Hindlimb muscle (tissue), 1 donor: ENCODE data around the gene TXNL4A. TPM values are rescaled to one million over a fixed set of nuclear protein-coding genes. Genes with fewer than 3 reads are reported as not detected.

ENCODE experiments used
- DNase-seq: peaks from one replicate; pipeline ENCODE4 v3.0.0-alpha.2; 2013
- polyA plus RNA-seq: library from polyadenylated mRNA; unstranded; fragments of 120-200 nt; gene quantifications from one replicate; pipeline ENCODE4 v1.2.1, GENCODE V29; 2013; ENCODE audit not compliant: insufficient read length

Gene TXNL4A
- polyA plus RNA-seq, 1 donor, result 86.7 TPM

DNA sequence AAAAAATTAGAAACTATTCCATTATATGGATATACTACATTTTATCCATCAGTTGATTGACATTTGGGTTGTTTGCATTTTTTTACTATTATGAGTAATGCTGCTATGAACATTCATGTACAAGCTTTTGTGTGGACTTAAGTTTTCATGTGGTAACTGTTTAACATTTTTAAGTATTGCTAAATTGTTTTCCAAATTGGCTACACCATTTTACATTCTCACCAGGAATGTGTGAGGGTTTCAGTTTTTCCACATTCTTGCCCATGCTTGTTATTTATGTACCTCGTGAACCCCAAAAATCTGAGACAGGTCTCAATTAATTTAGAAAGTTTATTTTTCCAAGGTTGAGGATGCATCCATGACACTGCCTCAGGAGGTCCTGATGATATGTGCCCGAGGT is 3.1 kb upstream of the TXNL4A start:
- DNase-seq, result no peak

DNA sequence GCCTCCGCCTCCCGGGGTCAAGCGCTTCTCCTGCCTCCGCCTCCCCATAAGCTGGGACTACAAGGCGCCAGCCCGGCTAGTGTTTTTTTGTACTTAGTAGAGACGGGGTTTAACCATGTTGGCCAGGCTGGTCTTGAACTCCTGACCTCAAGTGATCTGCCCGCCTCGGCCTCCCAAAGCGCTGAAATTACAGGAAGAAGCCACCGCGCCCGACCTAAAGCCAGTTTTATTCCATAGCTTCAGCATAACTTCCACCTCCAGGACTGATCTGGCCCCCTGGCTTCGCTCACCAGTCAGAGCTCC is 783 bp upstream of the TXNL4A start:
- DNase-seq, result peak; percentile 10

DNA sequence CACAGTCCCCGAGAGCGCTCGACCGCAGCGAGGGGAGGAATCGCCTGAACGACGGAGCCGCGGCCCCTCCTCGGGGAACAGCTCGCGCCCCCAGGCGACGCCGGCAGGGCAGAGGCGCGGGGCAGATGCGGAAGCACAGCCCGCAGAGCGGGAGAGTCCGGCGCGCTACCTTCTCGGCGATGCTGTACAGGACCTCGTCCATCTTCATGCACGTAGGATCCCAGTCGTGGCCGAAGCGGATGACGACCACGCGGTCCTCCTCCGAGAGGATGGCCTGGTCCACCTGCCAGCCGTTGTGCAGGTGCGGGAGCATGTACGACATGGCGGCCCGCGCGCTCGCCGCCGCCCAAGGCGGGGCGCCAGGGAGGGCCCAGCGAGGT is 302 bp downstream of the TXNL4A start:
- DNase-seq, result peak; percentile 66

DNA sequence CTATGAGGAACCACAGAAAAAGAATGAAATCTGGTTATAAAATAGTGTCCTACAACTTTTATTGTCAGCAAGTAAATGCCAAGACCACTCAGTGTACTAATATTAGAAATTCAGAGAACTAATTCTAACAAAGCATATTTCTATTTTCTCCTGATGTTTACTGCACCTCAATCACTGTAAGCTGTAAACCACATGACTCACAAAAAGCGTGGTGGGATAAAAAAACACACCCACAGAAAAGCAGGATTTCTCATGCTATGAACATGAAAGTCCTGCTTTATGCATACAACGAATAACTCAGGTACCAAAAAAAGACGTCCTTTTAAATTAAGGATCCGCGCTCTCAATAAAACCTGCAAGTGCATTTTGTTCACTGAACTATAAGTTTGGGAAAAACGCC is 797 bp downstream of the TXNL4A start:
- DNase-seq, result no peak

DNA sequence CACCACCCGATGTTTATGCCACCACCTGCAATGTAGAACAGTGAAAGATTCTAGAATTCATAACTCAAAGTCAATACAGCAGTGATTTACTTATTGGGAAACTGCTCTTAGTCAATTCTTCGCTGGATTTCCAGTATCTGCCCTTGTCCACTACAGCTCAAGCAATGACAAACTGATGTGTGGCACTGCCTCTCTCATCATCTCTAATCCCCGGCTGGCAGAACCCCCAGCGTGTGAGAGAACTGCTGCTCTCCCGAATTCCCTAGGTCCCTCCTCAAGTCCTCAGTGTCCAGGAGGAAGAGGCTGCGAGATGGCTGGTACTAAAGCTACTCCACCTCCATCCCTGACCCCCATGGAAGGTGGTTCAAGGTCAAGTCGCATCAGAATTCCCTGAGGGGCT is 1.6 kb downstream of the TXNL4A start:
- no peak for DNase-seq

DNA sequence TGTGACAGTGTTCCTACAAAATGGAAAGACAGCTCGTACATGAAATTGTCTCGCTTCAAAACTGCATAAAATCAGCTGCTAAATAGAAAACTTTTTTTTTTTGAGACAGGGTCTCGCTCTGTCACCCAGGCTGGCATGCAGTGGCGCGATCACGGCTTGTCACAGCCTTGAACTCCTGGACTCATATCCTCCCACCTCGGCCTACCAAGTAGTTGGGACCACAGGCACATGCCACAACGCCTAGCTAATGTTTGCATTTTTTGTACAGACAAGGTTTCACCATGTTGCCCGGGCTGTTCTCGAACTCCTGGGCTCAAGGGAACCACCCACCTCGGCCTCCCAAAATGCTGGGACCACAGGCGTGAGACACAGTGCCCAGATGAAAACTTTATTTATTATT is 3.2 kb downstream of the TXNL4A start:
- DNase-seq, result no peak

DNA sequence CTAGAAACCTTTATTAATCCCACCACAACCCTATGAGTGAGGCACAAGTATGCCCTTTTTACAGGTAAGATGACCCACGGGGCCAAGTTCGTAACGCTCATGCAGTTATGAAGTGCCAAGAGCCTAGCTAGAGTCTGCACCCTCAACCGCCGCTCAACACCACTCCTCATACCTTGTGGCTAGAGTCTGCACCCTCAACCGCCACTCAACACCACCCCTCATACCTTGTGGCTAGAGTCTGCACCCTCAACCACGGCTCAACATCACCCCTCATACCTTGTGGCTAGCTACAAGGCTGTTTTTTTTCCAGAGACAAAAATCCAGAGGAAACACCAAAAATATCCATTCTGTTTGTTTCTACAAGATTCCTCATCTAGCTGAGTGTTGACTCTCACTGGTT is 4.6 kb downstream of the TXNL4A start:
- no peak for DNase-seq

DNA sequence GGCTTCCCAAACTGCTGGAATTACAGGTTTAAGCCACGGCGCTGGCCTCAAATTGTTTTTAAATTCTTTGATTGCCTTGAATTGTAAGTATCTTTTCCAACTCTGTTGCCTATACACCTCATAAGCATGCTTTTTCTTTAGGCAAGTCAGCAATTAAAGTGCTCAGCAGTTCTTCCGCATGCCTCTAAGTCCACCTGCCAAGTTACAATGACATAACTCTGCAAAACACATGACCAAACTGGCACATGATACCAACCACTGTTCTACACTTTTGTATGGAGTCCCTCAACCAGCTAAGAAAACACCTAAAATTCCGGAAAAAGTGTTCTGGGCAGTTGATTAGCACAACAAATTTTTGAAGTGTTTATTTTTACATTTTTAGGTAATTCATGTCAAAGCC is 5.1 kb downstream of the TXNL4A start:
- DNase-seq, result no peak

DNA sequence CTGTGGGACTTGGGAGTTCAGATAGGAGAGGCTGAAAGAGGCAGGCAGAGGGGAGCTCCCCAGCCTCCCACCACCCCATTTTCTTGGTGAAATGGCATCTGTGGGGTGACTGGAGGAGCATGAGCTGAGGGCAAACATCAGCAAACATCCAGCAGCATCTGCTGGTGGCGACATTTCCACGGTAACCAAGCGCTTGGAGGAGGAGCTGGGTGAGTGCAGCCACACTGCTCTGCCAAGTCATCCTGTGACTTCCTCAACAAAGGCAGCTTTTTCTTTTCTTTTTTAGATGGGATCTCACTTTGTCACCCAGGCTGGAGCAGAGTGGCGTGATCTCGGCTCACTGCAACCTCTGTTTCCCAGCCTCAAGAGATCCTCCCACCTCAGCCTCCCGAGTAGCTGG is 5.6 kb downstream of the TXNL4A start:
- no peak for DNase-seq

DNA sequence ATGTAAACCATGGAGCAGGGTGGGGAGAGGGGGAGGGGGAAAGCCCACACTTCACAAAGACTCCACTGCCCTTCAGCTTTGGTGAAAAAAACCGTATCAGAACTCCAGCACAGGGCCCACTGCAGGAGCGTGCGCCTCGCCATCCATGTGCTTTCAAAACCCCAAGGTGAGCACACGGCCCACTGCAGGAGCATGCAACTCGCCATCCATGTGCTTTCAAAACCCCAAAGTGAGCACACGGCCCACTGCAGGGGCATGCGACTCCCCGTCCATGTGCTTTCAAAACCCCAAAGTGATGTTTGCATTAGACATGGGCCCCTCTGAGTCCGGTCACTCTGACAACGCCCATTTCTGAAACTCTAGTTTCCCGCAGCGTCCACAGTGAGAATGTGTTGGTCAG is 7.8 kb downstream of the TXNL4A start:
- no peak for DNase-seq

DNA sequence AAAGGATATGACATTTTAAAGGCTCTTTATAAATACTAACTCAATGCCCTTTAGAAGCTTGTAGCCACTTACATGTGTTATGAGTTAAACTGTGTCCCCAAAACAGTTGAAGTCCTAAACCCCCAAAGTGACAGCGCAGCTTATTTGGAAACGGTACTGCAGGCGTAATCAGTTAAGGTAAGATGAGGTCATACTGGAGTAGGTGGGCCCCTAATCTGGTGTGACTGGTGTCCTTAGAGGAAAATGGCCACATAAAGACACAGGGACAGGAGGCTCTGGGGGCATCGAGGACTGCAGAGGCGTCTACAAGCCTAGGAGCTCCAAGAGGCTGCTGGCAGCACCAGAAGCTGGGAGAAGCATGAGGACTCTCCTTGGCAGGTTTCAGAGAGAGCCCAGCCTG is 8.5 kb downstream of the TXNL4A start:
- no peak for DNase-seq

DNA sequence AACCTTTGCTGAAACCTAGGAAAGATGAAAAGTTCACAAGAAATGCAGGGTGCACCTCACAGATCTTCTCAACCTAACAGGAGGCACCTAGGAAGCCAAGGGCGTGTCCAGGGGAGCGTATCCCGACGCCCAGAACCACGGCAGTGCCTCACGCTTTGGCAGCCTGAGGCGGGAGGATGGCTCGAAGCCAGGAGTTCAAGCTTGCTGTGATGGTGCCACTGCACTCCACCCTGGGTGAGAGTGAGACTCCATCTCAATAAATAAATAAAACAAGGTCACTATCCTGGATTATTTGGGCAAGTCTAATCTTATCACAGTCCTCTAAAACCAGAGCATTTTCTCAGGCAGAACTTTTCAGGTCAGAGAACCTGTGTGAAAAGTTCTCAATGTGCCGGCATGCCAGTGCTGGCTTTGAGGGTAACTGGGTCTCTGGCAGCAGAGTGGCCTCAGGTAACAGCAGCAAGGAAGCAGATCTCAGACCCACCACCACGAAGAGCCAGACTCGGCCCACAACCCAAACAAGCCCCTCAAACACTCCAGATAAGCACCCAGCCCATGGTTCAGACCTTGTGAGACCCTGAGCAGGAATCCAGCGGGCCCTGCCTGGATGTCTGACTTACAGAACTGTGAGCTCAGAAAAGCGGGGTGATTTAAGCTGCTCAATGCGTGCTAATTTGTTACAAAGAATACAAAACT is 12.2 kb downstream of the TXNL4A start:
- DNase-seq, result no peak

DNA sequence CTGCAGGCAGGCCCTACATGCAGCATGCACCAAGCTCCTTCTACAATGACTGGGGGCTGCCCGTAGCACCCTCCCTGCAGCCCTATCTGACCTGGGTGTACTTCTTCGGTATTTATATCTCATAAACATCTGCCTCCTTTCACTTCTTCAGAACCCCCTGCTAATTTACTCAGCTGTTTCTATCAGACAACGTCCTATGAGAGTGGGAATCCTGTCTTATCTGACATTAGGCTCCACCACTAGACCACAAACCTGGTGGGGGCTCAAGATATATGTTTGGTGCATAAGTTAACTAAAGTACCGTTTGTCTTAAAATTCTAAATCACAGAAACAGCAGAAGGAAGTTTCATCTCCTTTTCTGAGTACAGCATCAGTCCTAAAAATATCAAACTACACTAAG is 13.3 kb downstream of the TXNL4A start:
- no peak for DNase-seq

DNA sequence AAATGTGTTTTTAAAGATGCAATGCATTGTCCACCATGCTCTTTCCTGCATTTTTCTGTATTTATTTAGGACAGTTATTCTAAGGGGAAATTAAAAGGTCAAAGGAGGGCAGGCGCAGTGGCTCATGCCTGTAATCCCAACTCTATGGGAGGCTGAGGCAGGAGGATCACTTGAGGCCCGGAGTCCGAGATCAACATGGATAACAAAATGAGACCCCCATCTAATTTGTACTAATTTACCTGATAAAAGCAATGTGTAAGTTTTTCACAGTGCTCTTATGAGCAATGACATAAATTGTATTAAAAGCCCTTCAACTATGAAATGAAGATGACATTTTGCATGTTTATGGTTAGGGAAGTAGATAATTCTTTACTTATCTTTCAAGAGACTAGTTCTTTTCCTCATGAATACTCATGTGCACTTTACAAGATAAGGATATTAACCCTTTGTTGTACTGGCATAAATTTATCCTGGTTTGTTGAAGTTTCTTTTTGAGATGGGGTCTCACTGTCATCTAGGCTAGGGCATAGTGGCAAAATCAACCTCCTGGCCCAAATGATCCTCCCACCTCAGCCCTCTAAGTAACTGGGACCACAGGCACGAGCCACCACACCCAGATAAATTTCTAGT is 14.2 kb downstream of the TXNL4A start:
- DNase-seq, result no peak

DNA sequence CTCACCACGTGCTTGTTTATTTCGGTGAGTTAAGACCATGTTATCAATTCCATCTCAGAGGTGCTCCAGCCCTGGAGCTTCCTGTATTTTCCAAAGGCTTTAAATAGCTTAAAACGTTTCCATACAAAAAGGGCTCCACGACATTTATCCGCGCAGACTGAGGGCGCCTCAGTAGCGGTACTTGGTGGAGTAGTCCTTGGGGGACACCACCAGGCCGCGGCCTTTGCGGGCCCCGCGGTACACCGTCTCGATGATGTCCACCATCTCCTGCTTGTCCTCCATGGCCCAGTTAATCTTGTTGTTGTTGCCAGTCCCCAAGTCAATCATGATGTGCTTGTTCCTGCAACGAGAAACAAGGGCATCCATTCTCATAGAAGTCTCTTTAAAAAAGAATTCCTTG is 14.8 kb downstream of the TXNL4A start:
- DNase-seq, result no peak

DNA sequence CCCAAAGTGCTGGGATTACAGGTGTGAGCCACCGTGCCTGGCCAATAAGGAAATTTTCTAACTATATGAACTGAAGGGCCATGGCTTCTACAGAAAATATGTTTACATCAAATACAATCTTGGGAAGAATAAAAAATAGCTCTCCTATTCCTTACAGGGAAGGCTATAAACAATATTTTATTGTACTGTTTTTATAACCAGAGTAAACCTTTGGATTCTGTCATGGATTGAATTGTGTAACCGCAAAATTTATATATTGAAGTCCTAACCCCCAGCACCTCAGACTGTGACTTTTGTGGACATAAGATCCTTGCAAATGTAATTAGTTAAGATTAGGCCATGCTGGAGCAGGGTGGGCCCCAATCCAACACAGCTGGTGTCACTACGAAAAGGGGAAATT is 15.6 kb downstream of the TXNL4A start:
- no peak for DNase-seq

DNA sequence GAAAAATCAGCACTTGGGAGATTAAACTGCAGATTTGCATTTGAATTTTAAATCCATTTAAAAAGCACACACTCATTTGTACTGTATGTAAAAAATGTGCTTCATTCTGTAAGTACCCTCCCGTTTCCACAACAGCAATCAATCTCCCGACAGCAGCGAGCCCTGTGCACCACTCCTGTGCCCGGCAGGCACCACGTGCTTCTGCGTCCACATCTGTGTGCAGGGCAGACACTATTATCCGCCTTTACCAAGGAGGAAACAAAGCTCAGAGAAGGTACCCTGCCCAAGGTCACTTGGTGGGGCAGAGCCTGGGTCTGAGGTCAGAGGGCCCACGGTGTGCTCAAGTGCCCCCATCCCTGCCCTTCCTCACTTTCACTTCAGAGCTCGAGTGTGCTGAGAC is 16.4 kb downstream of the TXNL4A start:
- no peak for DNase-seq

DNA sequence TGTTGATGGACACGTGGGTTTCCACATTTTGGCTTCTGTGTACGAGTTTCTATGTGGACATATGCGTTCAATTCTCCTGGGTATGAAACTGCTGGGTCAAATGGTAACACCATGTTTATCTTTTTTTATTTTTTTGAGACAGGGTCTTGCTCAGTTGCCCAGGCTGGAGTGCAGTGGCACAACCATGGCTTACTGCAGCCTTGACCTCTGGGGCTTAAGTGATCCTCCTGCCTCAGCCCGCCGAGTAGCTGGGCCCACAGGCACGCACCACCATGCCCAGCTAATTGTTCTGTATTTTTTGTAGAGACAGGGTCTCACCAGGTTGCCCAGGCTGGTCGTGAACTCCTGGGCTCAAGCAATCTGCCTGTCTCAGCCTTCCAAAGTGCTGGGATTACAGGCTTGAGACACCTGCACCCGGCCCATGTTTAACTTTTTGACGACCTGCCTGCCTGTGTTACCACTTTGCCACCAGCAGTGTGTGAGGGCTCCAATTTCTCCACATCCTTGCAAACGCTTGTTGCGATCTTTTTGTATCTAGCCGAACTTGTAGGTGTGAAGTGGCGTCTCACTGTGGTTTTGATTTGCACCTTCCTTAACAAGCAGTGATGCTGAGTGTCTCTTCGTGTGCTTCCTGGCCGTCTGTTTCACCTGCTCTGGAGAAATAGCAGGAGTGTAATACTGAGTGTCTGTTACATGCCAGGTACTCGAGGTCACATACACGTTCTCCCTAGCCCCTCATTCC is 17.0 kb downstream of the TXNL4A start:
- no peak for DNase-seq

DNA sequence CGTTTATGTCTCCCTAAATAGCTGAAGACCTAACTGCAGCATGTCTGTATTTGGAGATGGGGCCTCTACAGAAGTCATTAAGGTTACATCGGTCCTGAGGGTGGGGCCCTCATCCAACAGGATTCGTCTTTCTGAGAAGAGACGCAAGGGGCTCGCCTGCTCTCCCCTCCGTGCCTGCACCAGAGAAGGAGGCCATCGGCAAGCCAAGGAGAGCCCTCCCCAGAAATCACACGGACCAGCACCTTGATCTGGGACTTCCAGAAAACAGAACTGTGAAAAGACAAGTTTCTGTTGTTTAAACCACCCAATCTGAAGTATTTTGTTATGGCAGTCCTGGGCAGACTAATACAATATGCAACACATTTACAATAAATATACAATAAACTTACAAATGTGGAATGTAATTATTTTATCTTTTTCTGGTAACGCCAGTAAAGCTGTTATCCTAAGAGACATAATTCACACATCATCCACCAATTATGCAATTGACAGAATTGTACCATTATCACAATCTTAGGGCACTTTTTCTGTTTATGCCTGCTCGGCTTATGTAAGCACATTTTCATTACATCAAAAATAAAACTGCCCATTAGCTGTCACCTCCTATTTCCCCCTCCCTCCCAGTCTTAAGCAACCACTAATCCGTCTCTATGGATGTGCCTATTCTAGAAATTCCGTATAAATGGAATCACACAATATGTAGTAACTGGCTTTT is 17.8 kb downstream of the TXNL4A start:
- no peak for DNase-seq

DNA sequence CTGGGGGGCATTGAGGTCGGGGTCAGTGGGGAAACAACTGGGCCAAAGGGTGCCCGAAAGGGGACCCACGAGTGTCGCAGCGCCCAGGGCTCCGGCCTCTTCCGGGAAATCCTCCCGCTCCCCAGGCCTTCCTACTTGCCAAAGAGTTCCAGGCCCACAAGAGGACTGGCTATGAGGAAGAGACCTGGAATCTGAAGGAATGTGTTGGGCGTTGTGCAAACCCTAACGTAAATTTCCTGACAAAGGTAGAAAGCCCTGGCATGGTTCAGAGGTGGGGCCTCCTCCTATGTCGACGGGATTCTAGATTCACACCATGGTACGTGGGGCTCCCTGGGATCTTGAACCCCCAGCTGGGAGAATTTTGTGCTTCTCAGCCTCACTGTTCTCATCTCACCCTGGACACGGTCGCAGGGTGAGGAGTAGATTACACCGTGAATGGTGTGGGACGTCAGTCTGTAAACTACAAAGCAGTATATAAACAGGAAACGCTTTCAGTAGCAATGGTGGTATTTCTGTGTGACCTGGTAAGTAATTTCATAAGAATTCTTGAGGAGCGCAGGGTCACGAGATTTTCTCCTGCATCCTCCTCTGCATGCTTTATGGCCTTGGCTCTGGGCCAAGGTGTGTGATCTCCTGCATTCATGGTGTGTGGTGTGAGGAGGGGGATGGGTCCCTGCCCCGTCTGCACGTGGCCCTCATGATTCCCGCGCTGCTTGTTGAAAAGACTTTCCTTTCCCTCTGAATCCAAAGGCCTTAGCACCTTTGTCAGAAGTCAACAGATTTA is 23.1 kb downstream of the TXNL4A start:
- DNase-seq, result no peak

DNA sequence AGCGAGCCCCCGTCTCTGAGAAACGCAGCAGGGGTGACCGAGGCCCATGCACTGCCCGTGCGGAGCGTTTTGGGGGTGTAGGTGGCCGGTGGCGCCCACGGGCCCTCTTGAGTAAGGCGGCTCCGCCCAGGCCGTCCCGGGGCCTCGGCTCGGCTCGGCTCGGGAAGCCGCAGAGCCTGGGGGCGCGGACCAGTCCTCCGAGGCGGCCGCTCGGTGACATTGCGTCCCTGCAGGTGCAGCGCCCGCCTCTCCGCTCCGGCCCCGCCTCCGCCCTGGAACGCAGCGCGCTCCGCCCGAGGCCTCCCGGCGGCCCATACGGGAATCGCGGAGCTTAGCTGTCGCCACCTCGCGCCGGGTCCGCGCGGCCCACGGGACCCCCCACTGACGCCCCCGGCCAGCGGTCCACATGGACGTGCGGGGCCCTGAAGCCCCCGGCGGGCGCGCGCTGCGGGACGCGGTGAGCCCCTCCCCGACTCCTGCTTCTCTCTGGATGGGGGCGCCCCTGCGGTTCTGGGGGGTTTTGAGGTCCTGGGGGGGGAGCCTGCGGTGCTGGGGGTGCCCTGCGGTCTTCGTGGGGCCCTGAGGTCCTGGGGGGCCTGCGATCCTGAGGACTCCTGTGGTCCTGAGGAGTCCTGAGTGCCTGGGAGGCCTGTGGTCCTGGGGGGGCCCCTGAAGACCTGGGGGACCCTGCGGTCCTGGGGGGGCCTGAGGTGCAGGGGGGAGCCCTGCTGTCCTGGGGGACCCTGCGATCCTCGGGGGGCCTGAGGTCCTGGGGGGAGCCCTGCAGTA is 23.8 kb downstream of the TXNL4A start, which contains the start of gene HSBP1L1:
Gene HSBP1L1 (plus strand): TSS at position 314 of the 789 bp plus-strand sequence. CDS start 93 bp downstream, at position 407.
- DNase-seq, result peak; percentile 40
